ENCODE results near the gene ITPRIPL1. TPM values are rescaled to one million over a fixed set of nuclear protein-coding genes. Genes with fewer than 3 reads are reported as not detected.
"Not testable (repeated sequence)": the region's sequence is repeated elsewhere in the genome, so short reads cannot be mapped to it uniquely, and the experiment has no call there.

ITPRIPL1 gene, protein sequence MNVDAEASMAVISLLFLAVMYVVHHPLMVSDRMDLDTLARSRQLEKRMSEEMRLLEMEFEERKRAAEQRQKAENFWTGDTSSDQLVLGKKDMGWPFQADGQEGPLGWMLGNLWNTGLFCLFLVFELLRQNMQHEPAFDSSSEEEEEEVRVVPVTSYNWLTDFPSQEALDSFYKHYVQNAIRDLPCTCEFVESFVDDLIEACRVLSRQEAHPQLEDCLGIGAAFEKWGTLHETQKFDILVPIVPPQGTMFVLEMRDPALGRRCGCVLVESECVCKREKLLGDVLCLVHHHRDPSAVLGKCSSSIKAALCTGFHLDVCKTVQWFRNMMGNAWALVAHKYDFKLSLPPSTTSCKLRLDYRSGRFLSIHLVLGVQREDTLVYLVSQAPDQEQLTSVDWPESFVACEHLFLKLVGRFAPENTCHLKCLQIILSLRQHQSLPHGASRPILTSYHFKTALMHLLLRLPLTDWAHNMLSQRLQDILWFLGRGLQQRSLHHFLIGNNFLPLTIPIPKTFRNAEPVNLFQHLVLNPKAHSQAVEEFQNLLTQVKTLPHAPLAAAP
- 1 to 10 TPM in 10 of 12 donors, not detected in 2; 2.2 to 5.3 (median 3.4) TPM for polyA plus RNA-seq (ENCODE audit: insufficient read length in 12 of 12)
- long read RNA-seq, donor 1, partial matches to known transcripts, result 0 of 1 reads
- long read RNA-seq, donor 1, other reads (novel, unspliced or antisense), result 0 of 1 reads
- long read RNA-seq, donor 2, full-length matches to known transcripts, result 3 of 3 reads
- long read RNA-seq, donor 2, partial matches to known transcripts, result 0 of 3 reads
- long read RNA-seq, donor 2, other reads (novel, unspliced or antisense), result 0 of 3 reads
- long read RNA-seq, donor 3, full-length matches to known transcripts, result 6 of 6 reads
- long read RNA-seq, donor 3, partial matches to known transcripts, result 0 of 6 reads
- long read RNA-seq, donor 3, other reads (novel, unspliced or antisense), result 0 of 6 reads
- long read RNA-seq, donor 4, full-length matches to known transcripts, result 2 of 2 reads
- long read RNA-seq, donor 4, partial matches to known transcripts, result 0 of 2 reads
- long read RNA-seq, donor 4, other reads (novel, unspliced or antisense), result 0 of 2 reads
- long read RNA-seq, donor 5, full-length matches to known transcripts, result 14 of 14 reads
- long read RNA-seq, donor 5, partial matches to known transcripts, result 0 of 14 reads
- long read RNA-seq, donor 5, other reads (novel, unspliced or antisense), result 0 of 14 reads
- long read RNA-seq, donor 6, full-length matches to known transcripts, result 3 of 3 reads
- long read RNA-seq, donor 6, partial matches to known transcripts, result 0 of 3 reads
- long read RNA-seq, donor 6, other reads (novel, unspliced or antisense), result 0 of 3 reads
- long read RNA-seq, donor 7, full-length matches to known transcripts, result 4 of 4 reads
- long read RNA-seq, donor 7, partial matches to known transcripts, result 0 of 4 reads
- long read RNA-seq, donor 7, other reads (novel, unspliced or antisense), result 0 of 4 reads
- long read RNA-seq, donor 8, full-length matches to known transcripts, result 3 of 3 reads
- long read RNA-seq, donor 8, partial matches to known transcripts, result 0 of 3 reads
- long read RNA-seq, donor 8, other reads (novel, unspliced or antisense), result 0 of 3 reads
- long read RNA-seq, donor 9, full-length matches to known transcripts, result 7 of 7 reads
- long read RNA-seq, donor 9, partial matches to known transcripts, result 0 of 7 reads
- long read RNA-seq, donor 9, other reads (novel, unspliced or antisense), result 0 of 7 reads
- long read RNA-seq, donor 10, full-length matches to known transcripts, result 7 of 7 reads
- long read RNA-seq, donor 10, partial matches to known transcripts, result 0 of 7 reads
- long read RNA-seq, donor 10, other reads (novel, unspliced or antisense), result 0 of 7 reads
- long read RNA-seq, donor 11, full-length matches to known transcripts, result 5 of 5 reads
- long read RNA-seq, donor 11, partial matches to known transcripts, result 0 of 5 reads
- long read RNA-seq, donor 11, other reads (novel, unspliced or antisense), result 0 of 5 reads

DNA sequence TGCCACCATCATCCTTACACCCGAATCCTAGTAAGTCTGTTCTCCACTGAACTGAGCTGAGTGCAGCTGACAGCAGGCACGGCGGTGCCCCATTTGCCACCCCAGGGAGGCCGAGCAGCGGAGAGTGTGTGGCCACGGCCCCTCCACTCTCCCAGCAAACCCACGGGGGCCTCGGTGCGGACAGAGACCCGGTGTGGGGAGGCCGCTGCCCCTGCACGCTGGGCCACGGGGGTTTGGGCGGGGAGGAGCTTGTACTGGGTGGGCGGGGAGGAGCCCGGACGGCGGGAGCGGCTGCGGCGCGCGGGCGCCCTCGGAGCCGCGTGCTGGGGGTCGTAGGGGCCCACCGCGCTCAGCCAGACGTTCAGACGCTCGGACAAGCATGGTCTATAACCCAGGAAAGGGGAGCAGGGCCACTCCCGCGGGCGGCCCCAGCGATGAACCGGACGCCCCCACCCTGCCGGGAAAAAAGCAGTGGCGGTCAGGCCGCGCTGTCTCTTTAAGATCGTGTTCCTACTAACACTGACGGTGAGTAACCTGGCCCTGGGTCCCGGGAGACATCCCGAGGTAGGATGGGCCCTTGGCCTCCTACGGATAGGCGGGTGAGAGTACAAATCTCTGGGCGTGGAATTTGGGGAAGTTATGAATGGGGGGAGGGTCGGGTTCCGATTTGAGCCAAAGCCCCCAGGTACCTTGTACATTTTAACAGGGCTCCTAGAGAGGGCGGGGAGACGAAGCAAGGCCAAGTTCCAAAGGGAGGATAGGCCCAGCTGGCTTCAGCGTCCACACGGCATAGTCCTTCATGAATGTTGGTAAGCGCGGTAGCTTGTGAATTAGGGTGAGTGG, at the start of gene ITPRIPL1:
ITPRIPL1 (plus strand) TSS at position 277 of the 843 bp plus-strand sequence; CDS start at position 800, 523 bp downstream.
- DNase-seq, result no peak

DNA sequence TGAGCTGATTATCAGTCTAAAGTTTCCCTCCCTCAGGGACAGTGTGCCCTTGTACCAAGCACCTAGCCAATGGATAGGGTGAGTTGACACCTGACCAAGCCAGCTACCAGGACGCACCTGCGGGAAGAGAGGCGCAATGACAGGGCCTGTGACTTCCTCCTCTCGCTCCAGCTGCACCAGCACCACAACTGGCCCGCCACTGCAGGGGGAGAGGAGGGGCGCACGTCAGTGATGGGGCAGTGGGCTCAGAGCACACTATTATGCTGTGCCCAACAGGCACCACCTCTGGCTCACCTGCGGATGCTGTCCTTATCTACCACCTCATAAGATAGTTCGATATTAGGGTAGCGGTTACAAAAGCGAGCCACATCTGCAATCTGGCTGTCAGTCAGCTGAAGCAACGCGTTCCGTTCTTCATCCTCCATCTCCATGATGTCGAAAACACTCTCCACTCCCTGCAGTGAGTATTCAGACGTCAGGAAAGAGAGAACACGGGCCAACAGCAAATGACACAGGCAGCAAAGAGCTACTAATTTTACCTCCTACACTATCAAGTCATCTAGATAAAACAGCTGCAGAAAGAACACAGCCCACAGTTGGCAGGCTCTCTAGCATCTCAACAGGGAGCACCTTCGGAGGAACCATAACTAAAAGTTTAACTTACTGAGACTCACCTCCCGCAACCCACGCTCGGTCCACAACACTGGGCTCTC, 48.2 kb upstream of the ITPRIPL1 start:
- DNase-seq, result no peak

DNA sequence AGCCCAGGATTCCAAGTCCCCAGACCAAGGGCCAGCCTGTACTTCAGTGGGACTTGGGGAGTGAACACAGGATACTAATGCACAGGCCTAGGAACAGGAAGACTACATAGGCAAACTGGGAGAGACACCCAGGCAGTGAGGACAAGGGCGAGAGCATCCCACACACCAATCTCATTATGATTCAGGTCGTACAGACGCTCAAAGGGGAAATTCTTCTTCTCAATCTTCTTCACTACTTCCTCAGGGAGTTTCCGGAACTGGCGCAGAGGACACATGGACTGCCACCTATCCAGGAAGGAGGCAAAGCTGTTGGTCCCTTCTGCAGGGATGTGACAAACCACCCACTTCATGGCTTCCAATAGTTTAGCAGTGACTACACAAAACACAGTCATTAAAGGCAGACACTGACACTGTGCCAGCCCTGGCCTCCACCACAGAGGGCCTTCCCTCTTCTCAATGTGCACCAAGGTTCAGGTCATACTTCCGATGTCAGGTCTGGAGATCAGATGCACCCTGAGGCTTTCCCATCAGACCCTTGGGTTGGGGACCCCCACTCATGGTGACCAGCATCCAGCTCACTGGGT, 37.8 kb upstream of the ITPRIPL1 start:
- no peak for DNase-seq

DNA sequence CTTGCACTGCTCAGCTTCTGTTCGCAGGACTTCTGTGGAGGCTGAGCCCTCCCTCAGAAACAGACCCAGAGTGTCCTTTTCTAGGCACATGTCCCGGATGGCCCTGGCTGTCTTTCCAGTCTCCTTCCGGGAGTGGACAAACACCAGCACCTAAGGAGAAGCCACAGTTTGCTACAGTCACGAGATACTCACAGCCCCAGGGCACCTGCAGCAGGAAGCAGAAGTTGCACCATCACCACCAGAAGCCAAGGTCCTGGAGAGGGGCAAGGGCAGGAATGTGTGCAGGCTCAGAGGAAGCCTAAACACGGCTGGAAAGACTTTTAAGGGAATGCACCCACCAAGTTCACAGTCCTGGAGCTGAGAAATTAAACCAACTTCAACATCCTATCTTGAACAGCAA, 33.4 kb upstream of the ITPRIPL1 start:
- DNase-seq, result no peak

DNA sequence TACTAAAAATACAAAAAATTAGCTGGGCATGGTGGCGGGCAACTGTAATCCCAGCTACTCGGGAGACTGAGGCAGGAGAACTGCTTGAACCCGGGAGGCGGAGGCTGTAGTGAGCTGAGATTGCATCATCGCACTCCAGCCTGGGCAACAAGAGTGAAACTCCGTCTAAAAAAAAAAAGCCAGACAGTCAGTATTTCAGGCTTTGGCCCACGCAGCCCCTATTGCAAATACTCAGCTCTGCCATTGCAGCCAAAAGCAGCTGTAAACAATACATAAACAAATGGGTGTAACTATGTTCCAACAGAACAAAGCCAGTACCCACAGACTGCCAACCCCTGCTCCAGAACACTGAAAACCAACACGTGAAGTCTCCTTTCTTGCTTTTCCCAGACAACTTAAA, 30.8 kb upstream of the ITPRIPL1 start:
- DNase-seq, result not testable (repeated sequence)

DNA sequence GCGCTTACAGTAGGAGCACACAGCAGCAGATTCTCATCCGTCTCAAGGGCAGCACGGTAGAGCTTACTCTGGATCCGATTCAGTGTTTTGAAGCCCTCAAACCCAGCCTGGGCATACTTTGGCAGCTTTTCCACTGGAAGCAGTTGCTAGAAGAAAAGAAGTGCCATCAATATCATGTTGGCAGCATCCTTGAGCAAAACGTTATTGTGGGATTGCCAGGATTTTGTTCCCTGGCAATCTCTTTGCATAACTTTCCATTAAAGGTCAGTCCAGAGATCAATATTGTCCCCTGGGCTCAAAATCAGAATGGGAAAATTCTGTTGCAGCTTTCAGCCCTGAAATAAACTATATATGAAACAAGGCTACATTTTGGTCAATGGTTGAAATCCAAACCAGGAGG, 28.2 kb upstream of the ITPRIPL1 start:
- DNase-seq, result no peak

DNA sequence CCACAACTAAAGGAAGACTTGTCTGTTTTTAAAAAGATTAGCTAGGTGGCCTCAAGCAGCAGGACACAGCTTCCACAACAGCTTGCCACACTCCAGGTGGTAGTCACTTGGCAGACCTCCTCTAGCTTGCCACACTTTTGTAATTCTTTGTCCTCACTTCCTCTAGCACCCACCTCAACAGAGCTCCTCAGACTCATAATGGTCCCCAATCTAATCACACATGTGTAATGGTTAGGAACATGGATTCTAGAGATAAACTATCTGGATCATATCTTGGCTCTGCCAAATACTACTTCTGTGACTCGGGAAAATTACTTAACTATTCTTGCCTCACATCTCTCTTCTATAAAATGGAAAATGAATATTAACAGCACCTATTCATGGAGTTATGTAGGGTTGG, 23.3 kb upstream of the ITPRIPL1 start:
- DNase-seq, result no peak

DNA sequence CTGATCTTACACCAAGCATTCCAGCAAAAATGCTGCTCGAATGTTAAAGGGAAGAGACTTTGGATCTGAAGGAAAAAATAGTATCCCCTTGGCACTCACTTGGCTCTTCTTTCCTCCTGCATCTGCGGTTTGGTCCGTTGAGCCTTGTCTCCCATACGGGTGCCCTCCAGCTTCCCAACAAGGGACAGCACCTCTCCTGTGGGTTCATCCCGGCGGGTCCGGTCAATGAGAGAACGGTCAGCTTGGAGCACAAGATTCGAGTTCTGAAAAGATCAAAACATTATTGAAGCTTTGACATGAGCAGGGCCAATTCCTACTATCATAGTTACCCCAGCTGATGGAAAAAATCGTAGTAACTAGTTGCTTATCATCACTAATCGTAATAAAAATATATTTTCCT, 20.5 kb upstream of the ITPRIPL1 start:
- no peak for DNase-seq

DNA sequence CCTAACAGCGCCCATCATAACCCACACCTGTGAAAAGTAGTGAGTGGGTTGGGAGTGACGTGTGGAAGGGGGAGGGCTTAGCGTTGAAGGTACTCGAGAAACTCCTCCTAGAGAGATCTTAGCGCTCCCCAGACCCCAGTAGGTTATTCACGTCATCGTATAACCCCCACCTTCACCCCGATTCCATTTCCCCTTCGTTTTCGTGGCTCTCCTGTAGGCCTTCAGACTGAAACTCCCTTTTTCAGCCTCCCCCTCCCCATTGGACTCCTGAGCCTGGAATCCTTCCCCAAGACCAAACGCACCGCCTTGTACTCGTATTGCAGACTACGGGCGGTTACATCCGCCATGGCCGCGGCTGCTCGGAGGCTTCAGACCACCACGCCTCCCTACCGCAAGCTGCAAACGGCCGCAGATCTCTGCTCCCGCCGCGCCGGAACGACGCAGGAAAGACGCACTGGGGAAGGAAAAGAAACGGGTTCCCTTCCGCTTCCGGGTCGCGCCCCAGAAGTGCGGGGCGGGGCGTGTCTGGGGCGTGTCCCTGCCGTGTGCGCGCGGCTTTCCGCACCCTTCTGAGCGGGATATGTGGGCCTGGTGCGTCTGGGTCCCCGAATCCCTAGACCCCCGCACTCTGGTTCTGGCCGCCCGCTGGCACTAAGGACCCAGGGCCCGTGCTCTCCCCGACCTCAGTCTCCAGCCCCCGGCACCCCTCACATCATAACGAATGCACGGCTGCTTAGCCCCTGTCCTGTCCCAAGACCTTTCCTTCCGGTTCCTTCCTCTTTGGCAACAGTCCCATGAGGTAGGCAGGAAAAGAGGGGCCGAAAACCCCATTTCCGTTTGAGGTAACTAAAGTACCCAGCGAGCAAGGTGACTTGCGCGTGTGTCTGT, 19.8 kb upstream of the ITPRIPL1 start, which contains the start of gene SNRNP200:
SNRNP200 (minus strand) TSS at position 456 of the 888 bp plus-strand sequence; CDS start at position 347, 109 bp downstream.
- peak; percentile 88 for DNase-seq

DNA sequence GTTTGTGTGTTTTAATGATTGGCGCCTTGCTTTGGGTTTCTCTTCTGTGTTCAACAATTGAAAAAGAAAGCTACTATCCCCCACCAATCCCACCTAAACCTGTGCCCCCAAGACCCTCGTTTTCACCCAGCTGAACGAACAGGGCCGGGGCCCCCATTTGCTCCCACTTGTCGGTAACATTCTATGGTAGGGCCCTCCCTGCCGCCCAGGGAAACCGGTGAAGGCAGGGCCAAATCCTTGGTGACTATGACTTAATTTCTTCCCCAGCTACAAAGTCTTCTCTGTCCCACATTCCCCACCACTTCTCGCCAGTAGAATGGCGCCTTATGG, 19.2 kb upstream of the ITPRIPL1 start:
- DNase-seq, result no peak

DNA sequence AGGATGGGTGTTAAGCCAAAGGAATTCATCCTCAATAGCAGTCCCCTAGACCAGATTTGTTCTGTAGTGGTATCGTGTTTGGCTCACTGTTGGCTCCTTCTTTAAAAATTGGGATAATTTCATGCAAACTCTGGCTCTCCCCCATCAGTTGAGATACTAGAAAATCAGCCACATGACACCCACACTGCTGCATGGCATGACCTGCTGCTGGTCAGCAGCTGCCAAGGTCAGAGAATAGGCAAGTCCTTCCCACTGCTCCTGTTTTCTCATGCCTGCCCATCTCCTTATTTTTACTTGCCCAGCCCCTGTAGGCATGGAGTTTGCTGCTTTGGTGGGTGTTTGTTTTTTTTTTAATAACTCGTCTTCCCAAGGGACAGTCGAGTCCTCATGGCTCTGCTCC, 18.7 kb upstream of the ITPRIPL1 start:
- DNase-seq, result no peak

DNA sequence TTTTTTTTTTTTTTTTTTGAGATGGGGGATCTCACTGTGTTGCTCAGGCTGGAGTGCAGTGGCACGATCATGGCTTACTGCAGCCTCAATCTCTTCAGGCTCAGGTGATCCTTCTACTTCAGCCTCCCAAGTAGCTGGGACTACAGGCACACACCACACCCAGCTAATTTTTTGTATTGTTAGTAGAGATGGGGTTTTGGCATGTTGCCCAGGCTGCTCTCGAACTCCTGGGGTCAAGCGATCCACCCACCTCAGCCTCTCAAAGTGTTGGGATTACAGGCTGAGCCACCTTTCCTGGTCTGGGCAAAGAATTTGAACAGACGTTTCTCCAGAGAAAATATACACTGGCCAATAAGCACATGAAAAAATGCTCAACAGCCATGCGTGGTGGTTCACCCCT, 16.9 kb upstream of the ITPRIPL1 start:
- no peak for DNase-seq

DNA sequence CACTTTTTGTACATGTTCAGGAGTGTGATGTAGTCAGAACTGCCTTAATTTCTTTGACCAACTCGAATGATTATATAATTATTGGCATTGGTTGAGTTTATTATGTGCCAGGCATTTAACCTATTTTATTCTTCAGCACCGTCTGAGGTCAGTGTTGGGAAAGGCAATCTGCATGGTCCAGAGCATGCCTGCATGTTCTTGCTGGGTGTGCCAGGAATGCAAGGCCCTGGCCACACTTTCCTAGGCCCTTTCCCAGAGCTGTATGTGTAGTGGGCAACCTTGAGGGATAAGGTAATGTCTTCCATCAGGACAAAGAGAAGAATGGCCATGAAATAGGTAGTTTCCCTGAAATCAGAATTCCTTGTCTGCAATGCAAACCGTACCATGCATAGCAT, 10.1 kb upstream of the ITPRIPL1 start:
- no peak for DNase-seq

DNA sequence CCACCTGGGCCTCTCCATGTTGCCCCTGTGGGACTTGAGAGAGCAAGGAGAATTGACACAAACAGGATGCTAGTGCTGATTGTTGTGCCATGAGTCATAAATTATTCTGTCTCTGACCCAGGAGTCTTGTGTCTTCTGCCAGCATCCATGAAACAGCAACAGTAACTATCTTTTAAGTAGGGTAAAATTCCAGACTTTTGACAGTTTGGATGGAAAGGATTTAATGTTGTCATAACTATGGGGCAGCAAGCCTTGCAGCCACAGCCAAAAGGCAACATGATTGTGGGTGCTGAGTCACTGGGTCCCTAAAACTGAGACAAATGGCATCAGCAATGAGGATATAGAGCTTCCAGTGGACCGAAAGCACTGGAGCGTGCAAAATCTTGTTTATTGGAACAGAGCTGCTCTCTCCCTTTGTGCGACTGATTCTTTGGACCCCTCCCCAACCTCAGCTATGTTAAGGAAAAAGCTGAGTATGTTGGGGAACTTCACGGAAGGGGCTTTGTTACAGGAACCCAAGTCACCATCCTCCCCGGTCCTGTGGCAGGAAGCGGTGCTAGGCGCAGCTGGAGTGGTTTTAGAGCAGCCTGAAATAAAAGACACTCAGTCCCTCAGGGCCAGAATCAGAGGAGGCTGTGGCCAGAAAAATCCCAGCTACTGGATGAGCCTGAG, 9.6 kb upstream of the ITPRIPL1 start:
- no peak for DNase-seq

DNA sequence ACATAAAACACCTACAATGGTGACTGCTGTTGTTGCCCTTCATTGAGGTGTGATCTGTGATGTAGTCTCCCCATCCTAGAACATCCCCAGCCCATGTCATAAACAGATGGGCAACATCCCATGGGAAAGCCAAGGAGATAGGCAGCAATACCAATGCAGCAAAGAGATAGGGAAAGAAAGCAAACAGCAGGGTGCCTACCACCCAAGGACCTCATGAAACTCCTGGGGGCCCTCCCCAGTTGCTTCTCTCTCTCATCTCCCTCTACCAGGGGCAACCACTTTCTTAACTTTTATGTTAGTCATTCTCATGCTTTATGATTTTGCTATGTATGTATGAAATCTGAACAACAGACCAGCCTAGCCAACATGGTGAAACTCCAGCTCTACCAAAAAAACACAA, 8.1 kb upstream of the ITPRIPL1 start:
- no peak for DNase-seq

DNA sequence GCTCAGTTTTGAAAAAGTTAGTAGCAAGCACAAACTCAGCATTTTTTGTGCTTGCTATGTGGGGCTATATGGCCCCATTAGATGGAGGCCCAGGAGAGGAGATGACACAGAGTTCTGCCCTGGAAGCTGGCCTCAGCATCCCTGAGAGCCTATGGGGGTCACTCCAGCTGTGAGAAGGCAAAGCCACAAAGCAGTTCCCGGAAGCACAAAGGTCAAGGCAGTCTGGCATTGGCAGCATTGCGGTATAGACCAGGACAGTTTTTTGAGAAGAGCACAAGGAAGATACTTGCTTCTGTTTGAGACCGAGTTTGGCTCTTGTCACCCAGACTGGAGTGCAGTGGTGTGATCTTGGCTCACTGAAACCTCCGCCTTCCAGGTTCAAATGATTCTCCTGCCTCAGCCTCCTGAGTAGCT, 7.5 kb upstream of the ITPRIPL1 start:
- no peak for DNase-seq

DNA sequence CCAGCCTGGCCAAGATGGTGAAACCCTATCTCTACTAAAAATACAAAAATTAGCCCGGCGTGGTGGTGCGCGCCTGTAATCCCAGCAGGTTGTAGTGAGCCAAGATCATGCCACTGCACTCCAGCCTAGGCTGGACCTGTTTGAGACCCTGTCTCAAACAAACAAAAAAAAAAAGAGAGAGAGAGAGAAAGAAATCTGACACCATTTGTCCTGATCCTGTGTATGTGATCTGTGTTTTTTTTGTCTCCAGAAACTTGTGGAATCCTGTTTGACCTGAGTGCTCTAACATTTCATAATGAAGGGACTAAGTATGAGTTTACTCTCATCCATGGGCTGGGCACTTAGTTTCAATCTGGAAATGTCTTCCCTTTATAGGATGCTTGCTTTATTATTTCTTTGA, 6.4 kb upstream of the ITPRIPL1 start:
- no peak for DNase-seq
